Osteoblast (primary cell): ENCODE results near the gene ETV3. TPM values are rescaled to one million over a fixed set of nuclear protein-coding genes. Genes with fewer than 3 reads are reported as not detected.
"Not testable (repeated sequence)": the region's sequence is repeated elsewhere in the genome, so short reads cannot be mapped to it uniquely, and the experiment has no call there.

Source experiments
- DNase-seq: peaks from one replicate; pipeline ENCODE4 v3.0.0; 2011; ENCODE audit warnings: low spot score, mixed read lengths; ENCODE audit not compliant: insufficient read length; ENCODE audit errors: missing footprints
- H2AFZ ChIP-seq: 2 replicates; pipeline ENCODE4 v1.6.0; 2011; ENCODE audit warnings: mild to moderate bottlenecking, low read length
- H3K27ac ChIP-seq: 2 replicates; pipeline ENCODE4 v1.5.1; 2011; ENCODE audit warnings: mild to moderate bottlenecking, low read depth, low read length, moderate library complexity
- H3K27me3 ChIP-seq: 2 replicates; pipeline ENCODE4 v1.6.0; 2012; ENCODE audit warnings: mild to moderate bottlenecking, control low read depth, inconsistent platforms, low read length, moderate library complexity; ENCODE audit not compliant: insufficient read depth
- H3K36me3 ChIP-seq: 2 replicates; pipeline ENCODE4 v1.5.1; 2011; ENCODE audit warnings: mild to moderate bottlenecking, low read length, control low read depth, moderate library complexity; ENCODE audit not compliant: insufficient read depth
- H3K4me1 ChIP-seq: 2 replicates; pipeline ENCODE4 v1.5.1; 2011; ENCODE audit warnings: mild to moderate bottlenecking, low read length, control low read depth, moderate library complexity; ENCODE audit not compliant: insufficient read depth
- H3K4me2 ChIP-seq: 2 replicates; pipeline ENCODE4 v1.6.0; 2011; ENCODE audit warnings: mild to moderate bottlenecking, low read length; ENCODE audit not compliant: insufficient read depth
- H3K4me3 ChIP-seq: fragments of 200-600 bp; sonication (generic); 3 replicates; pipeline ENCODE4 v1.5.1; 2012; ENCODE audit warnings: mild to moderate bottlenecking, low read length, inconsistent platforms; ENCODE audit not compliant: insufficient read depth
- H3K79me2 ChIP-seq: 2 replicates; pipeline ENCODE4 v1.6.0; 2012; ENCODE audit warnings: mild to moderate bottlenecking, low read length, control low read depth, inconsistent platforms; ENCODE audit not compliant: insufficient read depth
- H3K9me3 ChIP-seq: 2 replicates; pipeline ENCODE4 v1.5.1; 2011; ENCODE audit warnings: low read depth, low read length, control low read depth
- H4K20me1 ChIP-seq: 2 replicates; pipeline ENCODE4 v1.6.0; 2012; ENCODE audit warnings: mild to moderate bottlenecking, low read length, control low read depth; ENCODE audit not compliant: insufficient read depth
- total RNA-seq: library from RNA; depleted of rRNA; stranded (reverse); fragments of >200 nt; gene quantifications from 2 replicates; pipeline ENCODE4 v1.2.3, GENCODE V29; 2012
- TF ChIP-seq, protein P1 (sequence below): IDR thresholded peaks from 2 replicates; pipeline ENCODE4 v1.5.1; 2011; ENCODE audit warnings: mild to moderate bottlenecking, low read depth, low read length, moderate library complexity; ENCODE audit errors: extremely low read depth

The ETV3 gene
- total RNA-seq, 1 donor = 14.8 TPM

- Histone ChIP-seq H3K79me2 (no peaks in the 10 kb centered on the region), H3K4me3 (no peak overlapping the region), H3K27ac (no peak overlapping the region), H3K27me3 (peaks cover 3% of the 10 kb centered on the region), H3K4me1 (peaks cover 20% of the 10 kb centered on the region), H3K9me3 (no peaks in the 10 kb centered on the region), H3K36me3 (no peaks in the 10 kb centered on the region), H2AFZ (peak overlapping the region; percentile 34), H4K20me1 (no peaks in the 10 kb centered on the region), H3K4me2 (no peak overlapping the region)
- TF ChIP-seq, protein P1, sequence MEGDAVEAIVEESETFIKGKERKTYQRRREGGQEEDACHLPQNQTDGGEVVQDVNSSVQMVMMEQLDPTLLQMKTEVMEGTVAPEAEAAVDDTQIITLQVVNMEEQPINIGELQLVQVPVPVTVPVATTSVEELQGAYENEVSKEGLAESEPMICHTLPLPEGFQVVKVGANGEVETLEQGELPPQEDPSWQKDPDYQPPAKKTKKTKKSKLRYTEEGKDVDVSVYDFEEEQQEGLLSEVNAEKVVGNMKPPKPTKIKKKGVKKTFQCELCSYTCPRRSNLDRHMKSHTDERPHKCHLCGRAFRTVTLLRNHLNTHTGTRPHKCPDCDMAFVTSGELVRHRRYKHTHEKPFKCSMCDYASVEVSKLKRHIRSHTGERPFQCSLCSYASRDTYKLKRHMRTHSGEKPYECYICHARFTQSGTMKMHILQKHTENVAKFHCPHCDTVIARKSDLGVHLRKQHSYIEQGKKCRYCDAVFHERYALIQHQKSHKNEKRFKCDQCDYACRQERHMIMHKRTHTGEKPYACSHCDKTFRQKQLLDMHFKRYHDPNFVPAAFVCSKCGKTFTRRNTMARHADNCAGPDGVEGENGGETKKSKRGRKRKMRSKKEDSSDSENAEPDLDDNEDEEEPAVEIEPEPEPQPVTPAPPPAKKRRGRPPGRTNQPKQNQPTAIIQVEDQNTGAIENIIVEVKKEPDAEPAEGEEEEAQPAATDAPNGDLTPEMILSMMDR = no peak
- peak; percentile 89 for DNase-seq
These were observed 33.4 kb downstream of the ETV3 start for GRCh38 chr1:157104598-157105293.

- H3K9me3 ChIP-seq = no peaks in the 10 kb centered on the region
- DNase-seq = no peak
- peaks cover 20% of the 10 kb centered on the region for H3K4me1 ChIP-seq
- no peak overlapping the region for H3K4me3 ChIP-seq
- no peaks in the 10 kb centered on the region for H3K36me3 ChIP-seq
- H2AFZ ChIP-seq = no peak overlapping the region
- no peaks in the 10 kb centered on the region for H3K27me3 ChIP-seq
- no peaks in the 10 kb centered on the region for H3K79me2 ChIP-seq
- H3K4me2 ChIP-seq = no peak overlapping the region
- no peaks in the 10 kb centered on the region for H4K20me1 ChIP-seq
- TF ChIP-seq, protein P1 = no peak
- no peak overlapping the region for H3K27ac ChIP-seq
These were observed 34.9 kb downstream of the ETV3 start for GRCh38 chr1:157103268-157103667.

GRCh38 chr1:157101149-157101548 lies 37.0 kb downstream of the ETV3 start:
- Histone ChIP-seq H2AFZ (no peak overlapping the region), H3K27ac (no peak overlapping the region), H4K20me1 (no peaks in the 10 kb centered on the region), H3K4me3 (no peak overlapping the region), H3K27me3 (no peaks in the 10 kb centered on the region), H3K4me2 (no peak overlapping the region), H3K36me3 (no peaks in the 10 kb centered on the region), H3K79me2 (no peaks in the 10 kb centered on the region), H3K9me3 (no peaks in the 10 kb centered on the region), H3K4me1 (peaks cover 12% of the 10 kb centered on the region)
- peak; percentile 83 for DNase-seq
- TF ChIP-seq, protein P1 = no peak

GRCh38 chr1:157099633-157100009 lies 38.6 kb downstream of the ETV3 start, which contains the start of gene ETV3L:
TSS of gene ETV3L (minus strand) at chr1:157099808. CDS start at chr1:157099523, 285 bp downstream.
- Histone ChIP-seq H2AFZ (peak within 1 kb of the TSS; percentile 22), H3K4me1 (peaks cover 4% of the 10 kb centered on the region), H3K9me3 (no peaks in the 10 kb centered on the region), H3K27me3 (no peaks in the 10 kb centered on the region), H3K4me3 (no peak within 1 kb of the TSS), H3K36me3 (no peaks in the 10 kb centered on the region), H3K79me2 (no peaks in the 10 kb centered on the region), H4K20me1 (no peaks in the 10 kb centered on the region), H3K4me2 (no peak within 1 kb of the TSS), H3K27ac (no peak within 1 kb of the TSS)
- TF ChIP-seq, protein P1 = no peak
- no peak for DNase-seq

- H3K4me1 ChIP-seq, H3K27ac ChIP-seq, H3K9me3 ChIP-seq, H4K20me1 ChIP-seq, H3K4me2 ChIP-seq, DNase-seq, H3K4me3 ChIP-seq, H3K79me2 ChIP-seq, H3K36me3 ChIP-seq, H3K27me3 ChIP-seq: not testable (repeated sequence)
- H2AFZ ChIP-seq = peak overlapping the region; percentile 22
These were observed 39.1 kb downstream of the ETV3 start for GRCh38 chr1:157098987-157099632.
